SK-N-SH (cell line): ENCODE measurements around the gene OSBP2. TPM values are rescaled to one million over a fixed set of nuclear protein-coding genes. Genes with fewer than 3 reads are reported as not detected.

Experiments
- CTCF ChIA-PET: fragments of 300-600, 350-600 bp; formaldehyde crosslinking; extraction: SDS; loops from one replicate; lab custom pipeline; 2021; lab: Yijun Ruan, JAX
- POLR2A ChIA-PET: fragments of 350-600 bp; sonication (Branson Sonifier 250); formaldehyde crosslinking; extraction: SDS; loops from one replicate; lab custom pipeline; 2020; ENCODE audit warnings: antibody characterized with exemption, inconsistent platforms; lab: Yijun Ruan, JAX
- DNase-seq: peaks from one replicate; pipeline ENCODE4 v3.0.0; 2012
- H2AFZ ChIP-seq: fragments of 200-600 bp; sonication (generic); 2 replicates; pipeline ENCODE4 v1.8.1; 2016; ENCODE audit warnings: antibody characterized with exemption, mild to moderate bottlenecking, low read depth
- H3F3A ChIP-seq: fragments of 200-600 bp; sonication (generic); replicated peaks from 2 replicates; pipeline ENCODE3; 2016; ENCODE audit warnings: antibody characterized with exemption, mild to moderate bottlenecking; ENCODE audit not compliant: insufficient read depth
- H3K27ac ChIP-seq, 2 experiments: fragments of 200-500 bp in 1 of 2; fragments of 200-600 bp in 1 of 2; sonication (Bioruptor generic) in 1 of 2; sonication (generic), shearing (Covaris generic) in 1 of 2; 2 replicates each; pipeline versions ENCODE4 v1.5.1 to v1.6.1; 2014 to 2016; ENCODE audit warnings: low read depth in 2 of 2, inconsistent platforms in 1 of 2, low read length in 1 of 2, mild to moderate bottlenecking in 1 of 2, mixed read lengths in 1 of 2
- H3K27me3 ChIP-seq: fragments of 200-600 bp; sonication (generic), shearing (Covaris generic); 2 replicates; pipeline ENCODE4 v1.6.1; 2016; ENCODE audit warnings: mixed run types; ENCODE audit not compliant: insufficient read depth
- H3K36me3 ChIP-seq, 2 experiments: fragments of 200-500 bp in 1 of 2; fragments of 200-600 bp in 1 of 2; sonication (Bioruptor generic) in 1 of 2; sonication (generic) in 1 of 2; replicated peaks in 1 of 2; 2 replicates each; pipeline versions ENCODE3 to v1.5.1; 2014 to 2016; ENCODE audit warnings: low read length in 1 of 2, mild to moderate bottlenecking in 1 of 2; ENCODE audit not compliant: insufficient read depth in 2 of 2, control insufficient read depth in 1 of 2
- H3K4me1 ChIP-seq, 2 experiments: fragments of 200-500 bp in 1 of 2; fragments of 200-600 bp in 1 of 2; sonication (Bioruptor generic) in 1 of 2; sonication (generic), shearing (Covaris generic) in 1 of 2; 2 replicates each; pipeline versions ENCODE4 v1.5.1 to v1.6.1; 2014 to 2016; ENCODE audit warnings: low read depth in 1 of 2, low read length in 1 of 2, mixed run types in 1 of 2; ENCODE audit not compliant: insufficient read depth in 2 of 2, control insufficient read depth in 1 of 2
- H3K4me2 ChIP-seq: fragments of 200-600 bp; sonication (generic), shearing (Covaris generic); 2 replicates; pipeline ENCODE4 v1.6.1; 2017; ENCODE audit warnings: mixed run types
- H3K4me3 ChIP-seq, 2 experiments: fragments of 200-500 bp in 1 of 2; fragments of 200-600 bp in 1 of 2; sonication (Bioruptor generic) in 1 of 2; sonication (generic), shearing (Covaris generic) in 1 of 2; 2 replicates each; pipeline versions ENCODE4 v1.5.1 to v1.8.1; 2014 to 2016; ENCODE audit warnings: low read depth in 2 of 2, inconsistent platforms in 1 of 2, low read length in 1 of 2, mild to moderate bottlenecking in 1 of 2, mixed read lengths in 1 of 2, moderate library complexity in 1 of 2
- H3K79me2 ChIP-seq: fragments of 200-600 bp; sonication (generic); 2 replicates; pipeline ENCODE4 v1.8.1; 2017; ENCODE audit warnings: mild to moderate bottlenecking; ENCODE audit not compliant: insufficient read depth
- H3K9ac ChIP-seq: fragments of 200-600 bp; sonication (generic); 2 replicates; pipeline ENCODE4 v1.6.1; 2017; ENCODE audit warnings: mixed run types
- H3K9me2 ChIP-seq: fragments of 200-600 bp; sonication (generic); 2 replicates; pipeline ENCODE4 v1.6.1; 2017; ENCODE audit warnings: mixed run types
- H3K9me3 ChIP-seq: fragments of 200-600 bp; sonication (generic); 2 replicates; pipeline ENCODE4 v1.6.1; 2017; ENCODE audit warnings: mixed run types, mild to moderate bottlenecking, moderate library complexity
- H4K20me1 ChIP-seq: fragments of 200-600 bp; sonication (generic); 2 replicates; pipeline ENCODE4 v1.6.1; 2017; ENCODE audit warnings: mild to moderate bottlenecking, mixed run types; ENCODE audit not compliant: insufficient read depth
- CHD2 ChIP-seq: fragments of 150-350 bp; IDR thresholded peaks from 2 replicates; pipeline ENCODE4 v1.6.1; 2018; ENCODE audit warnings: low read length; ENCODE audit not compliant: partially characterized antibody
- CTCF ChIP-seq: fragments of 200-600 bp; sonication (generic); IDR thresholded peaks from 2 replicates; pipeline ENCODE4 v1.6.1; 2017; ENCODE audit warnings: antibody characterized with exemption, mild to moderate bottlenecking, moderate library complexity
- EP300 ChIP-seq, 2 experiments: IDR thresholded peaks; 2 replicates each; pipeline versions ENCODE4 v1.4.0 to v1.6.1; 2012; ENCODE audit warnings: borderline replicate concordance in 1 of 2, low read depth in 1 of 2, low read length in 1 of 2
- EZH2phosphoT487 ChIP-seq: fragments of 200-600 bp; sonication (generic); IDR thresholded peaks from 2 replicates; pipeline ENCODE4 v1.6.1; 2017; ENCODE audit warnings: low read depth, mixed run types, mild to moderate bottlenecking, antibody characterized with exemption, moderate library complexity, borderline replicate concordance
- GATA2 ChIP-seq: sonication (generic); formaldehyde crosslinking; IDR thresholded peaks from 2 replicates; pipeline ENCODE4 v1.5.0; 2020; ENCODE audit warnings: mild to moderate bottlenecking, missing genetic modification reagents
- MAX ChIP-seq: IDR thresholded peaks from 2 replicates; pipeline ENCODE4 v1.4.0; 2012; ENCODE audit warnings: low read depth
- MEF2A ChIP-seq: IDR thresholded peaks from 2 replicates; pipeline ENCODE4 v1.4.0; 2012; ENCODE audit warnings: low read depth, borderline replicate concordance
- NFIC ChIP-seq: IDR thresholded peaks from 2 replicates; pipeline ENCODE4 v1.4.0; 2012; ENCODE audit warnings: borderline replicate concordance
- NRF1 ChIP-seq: IDR thresholded peaks from 2 replicates; pipeline ENCODE4 v1.6.1; 2012; ENCODE audit warnings: low read depth, mild to moderate bottlenecking, low read length
- POLR2AphosphoS5 ChIP-seq: IDR thresholded peaks from 2 replicates; pipeline ENCODE4 v1.6.1; 2012; ENCODE audit warnings: low read depth, low read length
- RAD21 ChIP-seq: IDR thresholded peaks from 2 replicates; pipeline ENCODE4 v1.6.1; 2012; ENCODE audit warnings: mild to moderate bottlenecking, low read length
- RFX5 ChIP-seq: IDR thresholded peaks from 2 replicates; pipeline ENCODE4 v1.6.1; 2012; ENCODE audit warnings: mild to moderate bottlenecking, improper control_type of control experiment, low read length
- RXRA ChIP-seq: IDR thresholded peaks from 2 replicates; pipeline ENCODE4 v1.4.0; 2012; ENCODE audit warnings: low read depth, mild to moderate bottlenecking, borderline replicate concordance
- TAF1 ChIP-seq: IDR thresholded peaks from 2 replicates; pipeline ENCODE4 v1.6.1; 2012; ENCODE audit warnings: low read depth, mild to moderate bottlenecking, low read length, moderate library complexity, borderline replicate concordance
- ZBTB33 ChIP-seq: IDR thresholded peaks from 2 replicates; pipeline ENCODE4 v1.4.0; 2012; ENCODE audit warnings: low read depth, borderline replicate concordance
- WGBS: methylation state at CpG from one replicate; pipeline ENCODE4 v1.1.6; 2017; ENCODE audit warnings: low lambda C conversion rate; 5-methylcytosine and 5-hydroxymethylcytosine counted together
- polyA plus RNA-seq, 3 experiments: library from polyadenylated mRNA; depleted of rRNA; stranded (reverse); fragments of >200 nt; gene quantifications; 2 replicates each; pipeline ENCODE4 v1.2.3, GENCODE V29; 2012
- TF ChIP-seq, protein P1 (sequence below): fragments of 150-350 bp; IDR thresholded peaks from 2 replicates; pipeline ENCODE4 v1.6.1; 2017; ENCODE audit warnings: antibody characterized with exemption, low read length, low read depth, borderline replicate concordance
- TF ChIP-seq, protein P2 (sequence below): IDR thresholded peaks from 2 replicates; pipeline ENCODE4 v1.4.0; 2012; ENCODE audit warnings: low read depth, borderline replicate concordance
- TF ChIP-seq, protein P3 (sequence below): fragments of 150-350 bp; IDR thresholded peaks from 2 replicates; pipeline ENCODE4 v1.6.1; 2016; ENCODE audit warnings: mild to moderate bottlenecking, low read depth, low read length
- TF ChIP-seq, protein P4 (sequence below): IDR thresholded peaks from 2 replicates; pipeline ENCODE4; 2012

The OSBP2 gene
- polyA plus RNA-seq, 1 of the 3 experiments (the other 2 are of a cell fraction) = 3.1 TPM

GRCh38 chr22:30754521-30754920 is 59.8 kb downstream of the OSBP2 start:
- Histone ChIP-seq H3K9ac (no peak overlapping the region), H3K36me3 (no peaks in the 10 kb centered on the region), H3K4me3 (no peak overlapping the region), H3K79me2 (no peaks in the 10 kb centered on the region), H3K4me2 (no peak overlapping the region), H4K20me1 (no peaks in the 10 kb centered on the region), H3K9me2 (no peaks in the 10 kb centered on the region), H3F3A (no peaks in the 10 kb centered on the region), H2AFZ (no peak overlapping the region), H3K27ac (no peak overlapping the region), H3K27me3 (no peaks in the 10 kb centered on the region), H3K9me3 (no peaks in the 10 kb centered on the region), H3K4me1 (no peaks in the 10 kb centered on the region; a peak in 2 of 4 replicates)
- CTCF ChIA-PET = interaction anchor here (1.0 to 7.9 kb wide), 21 partner anchors 9 to 310 kb away, joined by 3 to 162 read pairs (median 6); partner anchors contain the start of genes DUSP18, OSBP2, SLC35E4 and TCN2
- WGBS = no CpG with 5 or more reads among the region's 4 CpGs
- no peak for DNase-seq
- no peak for TF ChIP-seq EZH2phosphoT487
- no peak for TF ChIP-seq CTCF
- TF ChIP-seq, protein P1, sequence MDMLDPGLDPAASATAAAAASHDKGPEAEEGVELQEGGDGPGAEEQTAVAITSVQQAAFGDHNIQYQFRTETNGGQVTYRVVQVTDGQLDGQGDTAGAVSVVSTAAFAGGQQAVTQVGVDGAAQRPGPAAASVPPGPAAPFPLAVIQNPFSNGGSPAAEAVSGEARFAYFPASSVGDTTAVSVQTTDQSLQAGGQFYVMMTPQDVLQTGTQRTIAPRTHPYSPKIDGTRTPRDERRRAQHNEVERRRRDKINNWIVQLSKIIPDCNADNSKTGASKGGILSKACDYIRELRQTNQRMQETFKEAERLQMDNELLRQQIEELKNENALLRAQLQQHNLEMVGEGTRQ = no peak
- TF ChIP-seq NRF1 = no peak
- TF ChIP-seq TAF1 = no peak
- no peak for TF ChIP-seq CHD2
- no peak for TF ChIP-seq RXRA
- TF ChIP-seq ZBTB33 = no peak
- TF ChIP-seq EP300 (IDR thresholded peaks at IDR 0.05; ENCODE audit: borderline replicate concordance in 1 of 2, low read depth in 1 of 2, low read length in 1 of 2) = no peak
- TF ChIP-seq, protein P2, sequence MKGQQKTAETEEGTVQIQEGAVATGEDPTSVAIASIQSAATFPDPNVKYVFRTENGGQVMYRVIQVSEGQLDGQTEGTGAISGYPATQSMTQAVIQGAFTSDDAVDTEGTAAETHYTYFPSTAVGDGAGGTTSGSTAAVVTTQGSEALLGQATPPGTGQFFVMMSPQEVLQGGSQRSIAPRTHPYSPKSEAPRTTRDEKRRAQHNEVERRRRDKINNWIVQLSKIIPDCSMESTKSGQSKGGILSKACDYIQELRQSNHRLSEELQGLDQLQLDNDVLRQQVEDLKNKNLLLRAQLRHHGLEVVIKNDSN = no peak
- TF ChIP-seq, protein P3, sequence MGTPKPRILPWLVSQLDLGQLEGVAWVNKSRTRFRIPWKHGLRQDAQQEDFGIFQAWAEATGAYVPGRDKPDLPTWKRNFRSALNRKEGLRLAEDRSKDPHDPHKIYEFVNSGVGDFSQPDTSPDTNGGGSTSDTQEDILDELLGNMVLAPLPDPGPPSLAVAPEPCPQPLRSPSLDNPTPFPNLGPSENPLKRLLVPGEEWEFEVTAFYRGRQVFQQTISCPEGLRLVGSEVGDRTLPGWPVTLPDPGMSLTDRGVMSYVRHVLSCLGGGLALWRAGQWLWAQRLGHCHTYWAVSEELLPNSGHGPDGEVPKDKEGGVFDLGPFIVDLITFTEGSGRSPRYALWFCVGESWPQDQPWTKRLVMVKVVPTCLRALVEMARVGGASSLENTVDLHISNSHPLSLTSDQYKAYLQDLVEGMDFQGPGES = no peak
- no peak for TF ChIP-seq MAX
- TF ChIP-seq, protein P4, sequence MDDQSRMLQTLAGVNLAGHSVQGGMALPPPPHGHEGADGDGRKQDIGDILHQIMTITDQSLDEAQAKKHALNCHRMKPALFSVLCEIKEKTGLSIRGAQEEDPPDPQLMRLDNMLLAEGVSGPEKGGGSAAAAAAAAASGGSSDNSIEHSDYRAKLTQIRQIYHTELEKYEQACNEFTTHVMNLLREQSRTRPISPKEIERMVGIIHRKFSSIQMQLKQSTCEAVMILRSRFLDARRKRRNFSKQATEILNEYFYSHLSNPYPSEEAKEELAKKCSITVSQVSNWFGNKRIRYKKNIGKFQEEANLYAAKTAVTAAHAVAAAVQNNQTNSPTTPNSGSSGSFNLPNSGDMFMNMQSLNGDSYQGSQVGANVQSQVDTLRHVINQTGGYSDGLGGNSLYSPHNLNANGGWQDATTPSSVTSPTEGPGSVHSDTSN = no peak
- TF ChIP-seq RFX5 = no peak
- no peak for TF ChIP-seq NFIC
- no peak for TF ChIP-seq MEF2A
- no peak for TF ChIP-seq POLR2AphosphoS5
- TF ChIP-seq RAD21 = no peak
- no peak for TF ChIP-seq GATA2 (CRISPR knock-in tag)
- POLR2A ChIA-PET = interaction anchor here (1.8 kb wide), 1 partner anchor 119 kb away, joined by 15 read pairs; the partner anchor contains the start of gene SLC35E4
